Neural crest cell (in vitro differentiated cells): ENCODE results near the gene MRPL50. TPM values are rescaled to one million over a fixed set of nuclear protein-coding genes. Genes with fewer than 3 reads are reported as not detected.

Experiments used
- DNase-seq: peaks from one replicate; pipeline ENCODE4 v3.0.0; 2021; ENCODE audit warnings: low read depth, mixed read lengths, low spot score
- H3K27ac Mint-ChIP-seq: one replicate; pipeline ENCODE4 v1.8.0; 2021; ENCODE audit warnings: mild to moderate bottlenecking, mixed read lengths; ENCODE audit not compliant: unreplicated experiment
- H3K27me3 Mint-ChIP-seq: 2 replicates; pipeline ENCODE4 v1.8.0; 2021; ENCODE audit warnings: low read depth, mild to moderate bottlenecking, mixed read lengths
- H3K36me3 Mint-ChIP-seq: 2 replicates; pipeline ENCODE4 v1.8.0; 2021; ENCODE audit warnings: low read depth, mild to moderate bottlenecking, mixed read lengths
- H3K4me1 Mint-ChIP-seq: 2 replicates; pipeline ENCODE4 v1.8.0; 2021; ENCODE audit warnings: mixed read lengths
- H3K4me3 Mint-ChIP-seq: one replicate; pipeline ENCODE4 v1.8.0; 2021; ENCODE audit warnings: mild to moderate bottlenecking, mixed read lengths
- H3K9me3 Mint-ChIP-seq: 2 replicates; pipeline ENCODE4 v1.8.0; 2021; ENCODE audit warnings: mixed read lengths
- long read RNA-seq: library from polyadenylated mRNA; unstranded; transcript quantifications from one replicate; pipeline ENCODE4 v2.0.0, GENCODE V29; 2020
- total RNA-seq: library from RNA; stranded (reverse); gene quantifications from 2 replicates; pipeline ENCODE4 v1.2.1, GENCODE V29; 2021
- TF ChIP-seq, protein P1 (sequence below): fragments of 200-600 bp; sonication (generic); conservative IDR thresholded peaks from 2 replicates; pipeline ENCODE4 v1.5.0; 2021; ENCODE audit warnings: antibody characterized with exemption, mild to moderate bottlenecking

Gene MRPL50
- total RNA-seq: 17.3 and 18.6 TPM in 2 replicates
- long read RNA-seq, transcript MRPL50-201 (2 exons, 3,332 nt): major isoform, 122 of 125 reads
- long read RNA-seq, partial matches to known transcripts: 0 of 125 reads
- long read RNA-seq, other reads (novel, unspliced or antisense): 3 of 125 reads

DNA sequence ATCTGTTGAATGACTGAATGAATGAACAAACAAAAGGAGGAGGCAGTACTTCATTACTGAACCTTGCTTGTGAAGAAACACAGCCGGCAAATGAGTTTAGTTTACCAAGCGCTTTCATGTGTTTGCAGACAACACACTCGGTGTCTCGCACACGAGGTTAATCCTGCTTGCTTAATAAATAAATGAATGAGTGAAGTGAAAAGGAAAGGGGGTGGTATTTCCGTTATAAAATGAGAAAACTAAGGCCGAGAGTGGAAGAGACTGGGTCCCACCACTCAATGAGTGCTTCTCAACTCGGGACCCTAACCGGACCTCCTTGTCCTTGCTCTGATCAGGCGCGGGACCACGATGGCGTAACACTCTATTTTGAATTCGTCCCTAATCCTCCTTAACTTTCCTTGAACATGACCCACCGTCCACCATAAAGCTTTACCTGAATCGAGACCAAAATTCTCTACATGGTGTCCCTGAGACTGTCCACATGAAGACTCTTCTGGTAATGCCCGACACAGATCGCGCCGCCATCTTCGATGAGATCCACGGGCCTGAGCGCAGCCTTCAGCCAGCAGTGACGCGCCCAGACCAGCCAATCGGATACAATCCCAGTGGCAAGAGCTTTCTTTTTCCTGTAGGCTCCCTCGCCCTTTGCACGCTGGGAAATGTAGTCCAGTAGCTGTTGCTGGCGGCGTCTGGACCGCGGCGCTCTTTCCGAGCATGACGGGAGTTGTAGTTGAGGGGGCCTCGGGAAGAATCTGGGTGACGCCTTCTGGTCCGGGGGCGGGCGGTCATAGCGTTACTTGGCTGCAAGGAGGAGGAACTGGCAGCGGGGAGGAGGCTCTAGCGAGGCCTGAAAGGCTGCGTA, at the start of gene MRPL50, which contains the start of gene ZNF189:
TSS of gene MRPL50 (minus strand) at position 551 of the 862 bp plus-strand sequence. CDS start at position 525, 26 bp downstream.
TSS of gene ZNF189 (plus strand) at position 784 of the 862 bp plus-strand sequence. CDS start 306 bp downstream, outside the sequence.
- Mint-ChIP-seq H3K9me3 (peaks cover 22% of the 10 kb centered on the region), H3K4me1 (peaks cover 45% of the 10 kb centered on the region), H3K27me3 (no peaks in the 10 kb centered on the region), H3K27ac (peak within 1 kb of the TSS; percentile 100), H3K4me3 (peak within 1 kb of the TSS; percentile 100), H3K36me3 (peaks cover 72% of the 10 kb centered on the region)
- DNase-seq: peak; percentile 82
- TF ChIP-seq, protein P1, sequence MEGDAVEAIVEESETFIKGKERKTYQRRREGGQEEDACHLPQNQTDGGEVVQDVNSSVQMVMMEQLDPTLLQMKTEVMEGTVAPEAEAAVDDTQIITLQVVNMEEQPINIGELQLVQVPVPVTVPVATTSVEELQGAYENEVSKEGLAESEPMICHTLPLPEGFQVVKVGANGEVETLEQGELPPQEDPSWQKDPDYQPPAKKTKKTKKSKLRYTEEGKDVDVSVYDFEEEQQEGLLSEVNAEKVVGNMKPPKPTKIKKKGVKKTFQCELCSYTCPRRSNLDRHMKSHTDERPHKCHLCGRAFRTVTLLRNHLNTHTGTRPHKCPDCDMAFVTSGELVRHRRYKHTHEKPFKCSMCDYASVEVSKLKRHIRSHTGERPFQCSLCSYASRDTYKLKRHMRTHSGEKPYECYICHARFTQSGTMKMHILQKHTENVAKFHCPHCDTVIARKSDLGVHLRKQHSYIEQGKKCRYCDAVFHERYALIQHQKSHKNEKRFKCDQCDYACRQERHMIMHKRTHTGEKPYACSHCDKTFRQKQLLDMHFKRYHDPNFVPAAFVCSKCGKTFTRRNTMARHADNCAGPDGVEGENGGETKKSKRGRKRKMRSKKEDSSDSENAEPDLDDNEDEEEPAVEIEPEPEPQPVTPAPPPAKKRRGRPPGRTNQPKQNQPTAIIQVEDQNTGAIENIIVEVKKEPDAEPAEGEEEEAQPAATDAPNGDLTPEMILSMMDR: no peak

DNA sequence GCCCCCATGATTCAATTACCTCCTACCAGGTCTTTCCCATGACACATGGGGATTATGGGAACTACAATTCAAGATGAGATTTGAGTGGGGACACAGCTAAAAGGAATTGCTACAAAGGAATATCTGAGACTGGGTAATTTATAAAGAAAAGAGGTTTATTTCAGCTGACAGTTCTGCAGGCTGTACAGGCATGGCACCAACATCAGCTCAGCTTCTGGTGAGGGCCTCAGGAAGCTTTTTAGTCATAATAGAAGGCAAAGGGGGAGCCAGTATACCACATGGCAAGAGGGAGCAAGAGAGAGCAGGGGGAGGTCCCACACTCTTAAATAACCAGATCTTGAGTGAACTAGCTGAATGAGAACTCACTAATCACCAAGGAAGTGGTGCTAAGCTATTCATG, 48.3 kb upstream of the MRPL50 start:
- H3K9me3 Mint-ChIP-seq: no peaks in the 10 kb centered on the region

DNA sequence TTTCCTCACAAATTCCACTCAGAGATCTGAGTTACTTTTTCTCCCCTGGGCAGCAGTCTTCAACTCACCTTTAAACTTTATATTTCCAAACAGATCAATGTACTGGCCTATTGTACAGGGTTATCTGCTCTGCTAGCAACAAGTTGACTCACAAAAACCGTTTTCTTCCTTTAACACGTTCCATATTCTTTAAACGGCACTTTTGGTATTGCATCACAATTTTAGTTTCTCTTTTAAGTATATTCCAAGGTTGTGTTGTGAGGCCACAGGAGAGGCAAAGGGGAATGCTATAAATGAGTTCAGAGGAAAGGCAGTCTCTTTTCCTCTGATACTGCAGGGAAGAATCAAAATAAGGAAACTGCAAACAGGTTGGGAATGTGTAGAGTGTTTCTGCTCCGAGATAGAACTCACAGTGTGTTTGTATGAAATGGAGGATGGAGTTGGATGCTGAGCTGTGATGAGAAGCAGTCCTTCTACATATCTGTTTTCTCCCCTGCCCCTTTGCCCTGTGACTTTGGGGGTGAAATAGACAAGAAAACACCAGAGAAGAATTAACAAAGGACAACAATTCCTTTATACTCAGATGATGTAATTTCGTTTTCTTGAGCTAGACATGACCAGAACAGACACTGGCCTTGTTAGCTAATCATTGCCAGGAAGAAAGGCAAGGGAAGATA, 47.1 kb upstream of the MRPL50 start:
- H3K4me1 Mint-ChIP-seq: peaks cover 18% of the 10 kb centered on the region
- DNase-seq: no peak
- H3K36me3 Mint-ChIP-seq: no peaks in the 10 kb centered on the region
- H3K27ac Mint-ChIP-seq: peak overlapping the region; percentile 24
- no peaks in the 10 kb centered on the region for H3K9me3 Mint-ChIP-seq
- no peak overlapping the region for H3K4me3 Mint-ChIP-seq
- H3K27me3 Mint-ChIP-seq: peaks cover 2% of the 10 kb centered on the region
- TF ChIP-seq, protein P1: no peak

More for the DNA sequence above, 48.3 kb upstream of the MRPL50 start:
- TF ChIP-seq, protein P1: no peak
- H3K4me1 Mint-ChIP-seq: peaks cover 18% of the 10 kb centered on the region
- H3K36me3 Mint-ChIP-seq: peaks cover 1% of the 10 kb centered on the region
- no peak overlapping the region for H3K27ac Mint-ChIP-seq
- no peak for DNase-seq
- no peak overlapping the region for H3K4me3 Mint-ChIP-seq
- H3K27me3 Mint-ChIP-seq: peaks cover 6% of the 10 kb centered on the region

DNA sequence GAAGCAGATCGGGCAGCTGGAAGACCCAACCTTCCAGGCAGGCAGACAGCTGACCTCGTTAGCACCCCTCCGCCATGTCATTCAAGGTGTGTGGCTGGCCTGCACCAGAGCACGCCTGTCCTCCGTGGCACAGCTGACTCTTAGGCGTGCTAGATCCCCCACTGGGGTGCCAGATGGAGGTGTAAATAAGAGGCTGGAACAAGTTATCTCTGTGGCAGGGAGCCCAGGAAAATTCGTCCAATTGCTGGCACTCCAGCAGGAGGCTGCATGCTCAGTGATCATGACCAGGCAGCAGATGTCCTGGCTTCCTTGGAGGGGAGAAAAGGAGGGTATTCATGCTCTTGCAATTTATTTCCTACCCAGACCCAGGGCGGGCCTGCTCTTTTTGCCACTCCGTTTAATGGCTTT, 45.0 kb upstream of the MRPL50 start:
- no peak for DNase-seq
- peaks cover 8% of the 10 kb centered on the region for H3K4me1 Mint-ChIP-seq
- H3K27me3 Mint-ChIP-seq: no peaks in the 10 kb centered on the region
- no peaks in the 10 kb centered on the region for H3K36me3 Mint-ChIP-seq
- H3K9me3 Mint-ChIP-seq: no peaks in the 10 kb centered on the region
- H3K27ac Mint-ChIP-seq: no peak overlapping the region
- H3K4me3 Mint-ChIP-seq: no peak overlapping the region
- TF ChIP-seq, protein P1: no peak

DNA sequence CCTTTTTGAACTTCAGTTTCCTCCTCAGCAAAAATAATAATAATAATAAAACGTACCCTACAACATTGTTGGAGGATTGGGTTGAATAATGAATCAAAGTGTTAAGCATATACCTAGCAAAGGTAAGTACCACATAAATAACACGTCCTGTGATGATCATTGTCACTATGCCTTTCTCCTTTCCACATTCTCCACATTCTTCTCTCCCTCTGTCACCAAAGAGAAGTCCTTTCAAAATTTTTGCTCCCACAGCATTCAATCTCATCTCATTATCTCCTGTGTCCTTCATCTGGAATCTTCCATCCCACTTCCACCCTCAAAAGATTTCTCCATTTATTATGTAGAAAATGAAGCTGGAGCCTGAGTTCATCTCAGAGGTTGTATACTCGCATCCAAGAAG, 44.3 kb upstream of the MRPL50 start:
- TF ChIP-seq, protein P1: no peak
- Mint-ChIP-seq H3K27ac (no peak overlapping the region), H3K4me3 (no peak overlapping the region), H3K4me1 (peaks cover 8% of the 10 kb centered on the region), H3K36me3 (no peaks in the 10 kb centered on the region), H3K27me3 (no peaks in the 10 kb centered on the region), H3K9me3 (no peaks in the 10 kb centered on the region)
- DNase-seq: no peak
